NCI-H82 (cell line): ENCODE data around the gene AZI2.
A peak's percentile ranks its signal among the peaks of the same experiment; 100 is the strongest.

ENCODE experiments used
- DNase-seq: peaks from one replicate; lab custom pipeline; 2025; lab: John Stamatoyannopoulos, UW

The AZI2 gene

GRCh38 chr3:28348629-28349468 lies at the start of gene AZI2, which contains the start of gene ZCWPW2:
Gene AZI2 (minus strand): TSS chr3:28348824. CDS start chr3:28340617, 8,207 bp downstream.
Gene ZCWPW2 (plus strand): TSS chr3:28348721. CDS start chr3:28413069, 64,348 bp downstream.
- peak; percentile 95 for DNase-seq

GRCh38 chr3:28388978-28389377 lies 40.4 kb upstream of the AZI2 start:
- no peak for DNase-seq

DNA sequence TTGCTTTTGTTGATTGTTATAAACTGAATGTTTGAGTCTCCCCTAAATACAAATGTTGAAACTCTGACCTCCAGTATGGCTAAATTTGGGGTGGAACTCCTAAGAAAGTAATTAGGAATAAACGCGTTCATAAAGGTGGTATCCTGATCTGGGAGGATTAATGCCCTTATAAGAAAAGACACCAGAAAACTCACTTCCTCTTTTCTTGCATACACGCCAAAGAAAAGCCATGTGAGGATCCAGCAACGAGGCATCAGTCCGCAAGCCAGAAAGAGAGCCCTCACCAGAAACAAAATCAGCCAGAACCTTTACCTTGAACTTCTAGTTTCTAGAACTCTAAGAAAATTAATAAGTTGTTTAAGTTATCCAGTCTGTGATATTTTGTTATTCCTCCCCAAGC lies 37.4 kb upstream of the AZI2 start:
- DNase-seq = no peak

DNA sequence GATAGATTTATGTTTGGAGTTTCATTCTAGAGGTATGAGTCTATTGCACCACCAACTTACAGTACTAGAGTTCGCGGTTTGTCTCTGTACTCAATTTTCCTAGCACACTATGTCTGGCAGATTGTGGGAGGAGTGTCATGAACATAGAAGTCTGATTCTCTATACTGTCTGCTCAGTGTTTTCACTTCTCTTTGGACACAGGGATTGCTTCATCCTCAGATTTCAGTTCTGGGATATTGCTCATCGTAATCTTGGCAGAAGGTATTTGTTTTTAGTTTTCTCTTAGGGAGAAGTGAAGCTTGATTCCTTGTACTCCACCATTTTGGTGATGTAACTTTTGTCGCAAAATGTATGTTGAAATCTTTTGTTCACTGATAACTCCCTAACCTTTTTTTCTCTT lies 27.8 kb upstream of the AZI2 start:
- no peak for DNase-seq

- no peak for DNase-seq
Observed at GRCh38 chr3:28349469-28350000, 911 bp upstream of the AZI2 start.

DNA sequence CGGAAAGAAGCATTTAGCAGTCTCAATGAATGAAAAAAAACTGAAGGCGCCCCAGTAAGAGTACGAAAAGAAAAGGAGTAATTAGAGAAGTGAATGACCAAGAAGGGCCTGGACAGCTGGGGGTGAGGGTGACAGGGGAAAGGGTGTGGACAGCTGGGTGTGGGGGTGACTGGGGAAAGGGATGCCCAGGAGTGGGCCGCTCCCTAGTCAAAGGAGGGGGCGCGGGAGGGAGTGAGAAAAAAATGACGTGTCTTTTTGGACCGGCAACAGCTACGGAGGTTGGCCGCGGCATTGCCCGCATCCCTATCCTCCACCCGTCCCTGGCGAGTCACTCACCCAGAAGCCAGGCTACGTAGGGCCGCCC lies 377 bp downstream of the AZI2 start:
- no peak for DNase-seq

DNA sequence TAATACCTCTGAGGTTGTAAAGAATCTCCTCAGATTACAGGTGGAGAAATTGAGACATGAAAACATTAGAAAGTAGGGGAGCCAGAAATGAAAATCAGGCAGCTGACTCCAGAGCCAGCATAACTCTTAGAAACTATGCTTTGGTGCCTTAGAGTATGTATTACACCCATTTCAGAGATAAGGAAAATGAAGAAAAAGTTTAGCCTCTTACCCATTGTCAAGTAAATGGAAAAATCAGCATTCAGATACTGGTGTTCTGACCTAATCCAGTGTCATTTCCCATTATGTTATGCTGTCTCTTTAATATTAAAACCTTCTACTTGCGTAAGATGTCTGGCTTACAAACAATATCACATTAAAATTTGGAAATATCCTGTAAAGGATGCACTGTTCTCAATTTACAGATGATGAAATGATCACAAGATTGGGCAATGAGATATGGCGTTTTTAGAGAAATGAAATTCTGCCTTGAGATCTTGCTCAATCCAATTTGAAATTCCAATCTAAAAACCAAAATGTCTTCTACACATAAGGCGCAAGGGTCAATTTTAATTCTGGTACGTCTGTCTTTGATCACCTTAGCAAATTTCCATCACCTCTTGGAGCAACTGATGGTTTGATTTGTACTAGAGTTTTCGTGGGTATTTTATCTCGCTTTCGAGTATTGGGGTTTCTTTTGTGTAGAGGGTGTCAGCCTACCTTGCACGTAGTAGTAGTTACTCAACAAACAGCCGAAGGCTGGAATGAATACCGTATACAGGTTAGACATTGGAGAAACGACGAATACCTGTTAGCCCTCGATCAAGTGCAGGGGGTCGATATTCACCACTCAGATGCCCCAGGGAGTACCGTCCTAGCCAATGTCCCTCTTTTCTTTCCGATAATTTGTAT lies 1.0 kb downstream of the AZI2 start:
- no peak for DNase-seq

- no peak for DNase-seq
Observed at GRCh38 chr3:28345690-28346089, 2.9 kb downstream of the AZI2 start.

DNA sequence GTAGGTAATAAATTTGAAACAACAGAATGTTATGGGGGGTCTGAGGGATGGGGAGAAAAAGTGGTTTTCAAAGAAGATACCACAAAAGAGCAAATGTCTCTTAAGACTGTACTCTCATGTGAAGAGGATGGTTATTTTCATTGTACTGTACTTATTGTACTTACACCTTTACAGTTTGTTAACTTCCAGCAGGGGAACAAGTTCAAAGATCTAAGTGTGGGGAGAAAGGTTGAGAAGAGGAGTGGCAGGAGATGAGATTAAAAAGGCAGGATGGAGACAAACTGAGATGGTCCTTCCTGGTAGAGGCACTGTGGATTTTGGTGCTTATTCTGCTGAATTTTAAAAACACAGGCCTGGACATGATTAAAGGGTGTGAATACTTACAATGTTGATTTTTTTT lies 5.5 kb downstream of the AZI2 start:
- DNase-seq = no peak

- DNase-seq = no peak
Observed at GRCh38 chr3:28337230-28337629, 11.4 kb downstream of the AZI2 start.

- DNase-seq = no peak
Observed at GRCh38 chr3:28335246-28335645, 13.4 kb downstream of the AZI2 start.

DNA sequence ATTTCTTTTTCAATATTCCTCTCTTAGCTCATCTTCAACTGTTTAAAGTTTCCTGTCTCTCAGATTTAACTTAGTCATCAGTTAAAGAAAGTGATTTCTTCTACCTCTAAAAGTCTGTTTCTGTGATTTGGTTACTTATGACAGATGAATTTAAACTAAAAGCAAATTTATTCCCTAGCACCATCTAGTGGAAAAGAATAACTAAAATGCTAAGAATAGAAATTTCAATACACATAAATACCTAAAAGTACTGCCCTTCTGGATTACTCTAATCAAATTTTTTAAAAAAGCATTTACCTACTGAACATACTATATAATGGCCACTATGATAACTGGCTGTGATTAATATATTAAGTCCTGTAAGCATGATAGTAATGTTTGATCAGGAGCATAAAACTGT lies 14.1 kb downstream of the AZI2 start:
- DNase-seq = no peak

DNA sequence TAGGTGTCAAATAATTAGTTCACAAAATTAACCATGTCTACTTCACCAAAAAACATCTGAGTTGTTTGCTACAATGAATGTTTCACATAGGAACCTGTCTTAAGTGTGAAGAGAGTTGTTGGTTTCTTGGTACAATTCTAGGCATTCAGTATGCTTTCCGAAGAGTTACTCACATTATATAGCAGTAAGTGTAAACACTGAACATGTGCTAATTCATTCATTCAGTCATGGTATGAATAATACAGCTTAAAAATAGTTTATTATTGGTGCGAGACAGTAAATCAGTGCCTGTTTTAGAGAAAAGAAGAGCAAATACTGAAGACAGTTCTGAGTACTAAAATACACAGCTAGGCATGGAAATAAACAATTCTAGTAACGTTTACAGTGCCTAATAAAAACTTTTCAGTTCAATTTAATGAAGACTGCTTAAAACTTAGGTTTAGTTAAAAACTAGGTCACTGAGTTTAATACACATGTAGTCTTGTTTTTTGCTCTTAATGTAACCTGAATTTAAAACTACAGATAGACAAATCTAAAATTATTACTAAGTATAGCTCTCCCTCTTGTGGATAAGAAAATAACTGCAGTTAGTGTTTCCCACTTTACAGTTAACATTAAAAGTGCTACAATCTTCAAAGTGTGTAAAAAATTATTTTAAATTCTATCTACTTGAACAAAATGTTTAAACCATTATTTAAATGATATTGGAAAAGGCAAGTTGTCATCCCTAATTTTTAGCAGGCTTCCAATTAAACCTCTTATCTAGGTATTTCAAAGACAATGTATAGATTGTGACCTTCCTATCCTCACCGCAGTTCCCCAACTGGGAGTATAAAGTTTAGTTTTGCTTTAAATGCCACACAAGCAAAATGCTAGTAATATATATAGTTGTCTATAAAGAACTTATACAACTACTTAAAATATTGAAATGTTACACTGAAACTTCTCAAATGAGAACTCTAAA lies 20.2 kb downstream of the AZI2 start:
- peak; percentile 30 for DNase-seq

DNA sequence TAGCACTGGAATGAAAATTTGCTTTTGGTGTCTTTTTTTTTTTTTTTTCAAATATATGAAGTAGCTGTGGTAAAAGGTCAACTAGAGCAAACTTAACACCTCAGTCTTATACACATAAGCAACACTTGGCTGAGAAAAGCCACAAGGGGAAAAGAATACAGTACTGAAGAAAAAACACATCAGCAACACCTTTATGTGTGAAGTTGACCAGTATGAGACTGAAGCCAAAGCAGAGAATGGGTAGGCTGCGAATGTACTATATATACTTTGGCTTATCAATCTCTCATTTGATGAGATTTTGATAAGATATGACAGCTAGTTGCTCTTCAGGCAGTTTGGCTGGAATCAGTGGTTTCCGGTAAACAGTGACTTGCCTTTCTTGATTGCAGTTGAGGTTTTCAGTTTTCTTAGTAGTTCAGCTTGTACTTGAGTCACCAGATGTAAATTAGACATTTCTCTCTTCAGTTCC lies 22.1 kb downstream of the AZI2 start:
- DNase-seq = no peak

DNA sequence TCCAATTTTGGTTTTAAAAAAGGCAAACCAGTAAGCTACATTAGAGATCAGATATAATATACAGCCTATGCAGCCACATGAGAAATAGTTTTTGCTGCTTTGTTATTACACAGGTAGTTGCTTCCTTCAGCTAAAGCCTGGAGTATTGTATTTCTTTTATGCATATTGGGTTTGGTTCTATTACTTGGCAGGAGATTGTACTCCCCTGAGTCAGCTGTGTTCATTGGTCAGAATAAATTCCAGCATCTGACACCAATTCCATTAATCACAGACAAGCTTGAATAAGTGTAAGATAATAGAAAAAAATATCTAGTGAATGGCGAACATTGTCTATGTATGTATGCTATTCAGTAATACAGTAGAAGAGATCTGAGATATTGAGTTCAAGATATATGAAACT lies 26.2 kb downstream of the AZI2 start:
- no peak for DNase-seq

DNA sequence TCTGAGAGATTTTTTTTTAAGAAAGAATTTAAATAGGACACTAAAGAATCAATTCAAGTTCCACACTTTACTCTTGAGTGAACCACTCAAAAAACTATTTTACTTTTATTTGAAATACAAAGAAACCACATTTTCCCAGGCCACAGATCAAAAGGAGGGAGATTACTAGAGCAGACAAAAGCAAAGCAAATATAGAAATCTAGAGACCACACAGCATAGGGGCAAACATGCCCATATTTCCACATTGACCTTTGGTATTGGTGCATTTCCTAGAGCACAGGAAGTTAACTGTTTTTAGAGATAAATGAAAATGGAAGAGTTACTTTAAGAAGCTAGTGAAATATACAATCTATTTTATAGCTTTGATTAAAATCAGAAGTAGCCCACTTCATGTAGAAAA lies 27.6 kb downstream of the AZI2 start:
- DNase-seq = no peak

DNA sequence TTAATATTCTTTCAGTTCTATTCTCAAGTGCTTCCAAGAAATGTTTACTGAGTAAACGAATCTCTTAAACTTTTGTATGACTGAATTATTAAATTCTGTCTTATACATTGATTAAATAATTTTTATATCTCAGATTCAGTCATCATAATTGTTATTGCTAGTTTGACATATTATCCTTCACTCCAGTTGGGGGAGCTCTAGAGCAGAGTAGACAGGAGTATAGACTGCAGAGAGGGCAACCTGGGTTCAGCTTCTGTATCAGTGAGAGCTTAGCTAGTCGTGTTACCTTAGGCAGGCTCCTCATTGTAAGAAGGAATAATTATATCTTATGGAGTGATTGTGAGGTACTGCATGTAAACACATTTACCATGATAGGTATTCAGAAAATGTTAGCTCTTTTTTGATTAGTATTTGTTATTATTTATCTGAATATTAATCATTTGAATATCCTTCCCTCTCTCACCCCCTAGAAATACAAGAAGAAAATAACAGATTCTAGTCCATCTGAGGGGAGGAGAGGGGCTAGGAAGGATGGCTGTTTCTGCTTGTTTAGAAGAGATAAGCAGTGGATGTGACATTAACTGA lies 31.1 kb downstream of the AZI2 start:
- DNase-seq = peak; percentile 65

DNA sequence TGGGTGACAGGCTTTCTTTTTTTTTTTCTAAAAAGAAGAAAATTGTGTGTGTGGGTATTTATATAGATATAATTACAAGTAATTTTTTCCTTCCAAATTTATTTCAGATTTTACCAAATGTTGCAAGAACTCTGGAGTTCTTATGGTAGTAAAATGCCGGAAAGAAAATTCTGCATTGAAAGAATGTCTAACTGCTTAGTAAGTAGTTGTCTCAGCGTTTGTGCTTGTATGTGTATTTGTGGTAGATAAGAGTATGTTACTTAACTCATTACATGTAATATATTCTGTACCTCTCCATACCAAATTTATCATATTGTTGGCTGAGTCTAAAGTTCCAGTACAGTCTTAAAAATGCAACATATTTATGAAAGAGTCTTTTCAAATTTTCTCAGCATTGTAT lies 32.4 kb downstream of the AZI2 start:
- no peak for DNase-seq

DNA sequence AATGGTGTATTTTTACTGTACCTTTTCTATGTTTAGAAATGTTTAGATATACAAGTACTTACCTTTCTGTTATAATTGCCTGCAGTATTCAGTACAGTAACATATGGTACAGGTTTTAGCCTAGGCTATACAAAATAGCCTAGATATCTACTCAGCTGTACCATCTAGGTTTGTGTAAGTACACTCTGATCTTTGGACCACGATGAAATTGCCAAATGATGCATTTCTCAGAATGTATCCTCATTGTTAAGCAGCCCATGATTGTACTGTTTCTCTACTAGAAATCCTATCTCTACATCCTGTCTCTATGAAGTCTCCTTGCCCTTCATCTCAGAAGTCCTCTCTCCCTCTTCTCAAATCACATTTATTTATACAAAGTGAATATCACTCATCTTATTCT lies 32.9 kb downstream of the AZI2 start:
- no peak for DNase-seq

DNA sequence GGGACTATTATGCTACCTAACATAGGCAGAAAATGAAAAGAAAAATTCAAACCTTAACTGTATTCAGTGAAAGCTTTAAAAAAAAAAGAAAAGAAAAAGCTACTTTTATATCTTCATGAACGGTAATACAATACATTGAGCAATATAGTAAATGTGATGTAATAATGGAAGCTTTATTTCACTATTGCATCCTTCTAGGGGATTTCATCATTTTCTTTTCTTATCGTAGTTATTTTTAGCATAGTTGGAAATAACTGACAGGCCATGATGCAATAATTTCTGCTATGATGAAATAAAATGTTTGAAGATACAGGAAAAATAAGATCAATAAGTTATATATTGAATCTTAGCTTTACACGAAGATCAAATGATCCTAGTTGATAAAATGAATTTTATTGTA lies 40.4 kb downstream of the AZI2 start:
- no peak for DNase-seq

GRCh38 chr3:28301688-28302087 lies 46.9 kb downstream of the AZI2 start:
- DNase-seq = no peak
